ENCODE measurements around the gene INTS6L.

Gene INTS6L

DNA sequence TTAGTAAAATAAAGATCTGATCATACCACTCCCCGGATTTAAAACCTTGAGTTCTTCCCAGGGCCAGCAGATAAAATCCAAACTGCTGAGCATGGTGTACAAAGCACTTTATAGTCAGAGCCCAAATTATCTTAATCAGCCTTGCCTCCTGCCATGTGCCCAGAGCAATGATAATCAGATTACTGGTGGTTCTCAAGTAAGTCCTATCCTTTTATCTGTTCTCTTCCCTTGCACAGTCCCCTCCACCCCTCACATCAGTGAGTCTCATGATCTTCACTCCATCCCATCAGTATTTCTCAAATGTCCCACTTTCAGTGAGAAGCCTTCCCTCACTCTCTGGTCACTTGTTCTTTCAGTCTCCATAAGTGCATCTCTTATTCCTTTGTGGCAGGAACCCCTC lies 22.7 kb downstream of the INTS6L start:
- no peak for TF ChIP-seq GATA3 (IDR thresholded peaks at IDR 0.05; ENCODE audit: low read depth, low read length)
- TF ChIP-seq GATA2 (IDR thresholded peaks at IDR 0.05; ENCODE audit: low read depth, low read length), result no peak

GRCh38 chrX:135543924-135544323 lies 23.5 kb downstream of the INTS6L start:
- TF ChIP-seq GATA2 (IDR thresholded peaks at IDR 0.05; ENCODE audit: low read depth, low read length), result no peak
- no peak for TF ChIP-seq GATA3 (IDR thresholded peaks at IDR 0.05; ENCODE audit: low read depth, low read length)

DNA sequence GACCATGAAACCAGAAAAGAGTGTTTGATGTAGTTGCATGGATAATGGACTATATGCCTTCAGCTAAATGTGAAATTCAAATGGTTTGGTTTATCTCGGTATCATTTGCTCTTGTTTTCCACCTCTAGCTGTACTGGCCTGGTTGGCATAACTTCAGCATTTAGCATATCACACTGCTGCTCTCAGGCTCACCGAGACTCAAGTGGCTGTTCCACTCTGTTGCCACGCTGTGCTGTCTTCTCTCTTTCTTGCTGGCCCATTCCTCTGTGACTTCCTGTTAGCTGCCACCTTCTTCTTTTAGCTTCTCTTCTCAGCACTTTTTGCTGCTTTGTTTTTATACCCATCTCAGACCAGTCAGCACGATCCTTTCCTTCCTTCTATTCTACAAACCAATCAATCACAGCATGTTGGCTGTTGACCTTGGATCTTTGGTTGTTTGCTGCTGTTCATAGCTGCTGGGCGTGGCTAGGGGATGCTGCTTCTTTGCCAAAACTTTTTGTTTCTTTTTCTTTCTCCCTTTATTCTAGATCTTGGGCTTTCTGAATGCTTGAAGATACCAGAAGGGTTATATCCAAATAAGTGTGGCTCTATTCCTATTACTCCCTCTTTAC lies 24.0 kb downstream of the INTS6L start:
- TF ChIP-seq GATA3 (IDR thresholded peaks at IDR 0.05; ENCODE audit: low read depth, low read length) (no peak), GATA2 (IDR thresholded peaks at IDR 0.05; ENCODE audit: low read depth, low read length) (no peak)

GRCh38 chrX:135547767-135548166 lies 27.3 kb downstream of the INTS6L start:
- no peak for TF ChIP-seq GATA3 (IDR thresholded peaks at IDR 0.05; ENCODE audit: low read depth, low read length)
- no peak for TF ChIP-seq GATA2 (IDR thresholded peaks at IDR 0.05; ENCODE audit: low read depth, low read length)

DNA sequence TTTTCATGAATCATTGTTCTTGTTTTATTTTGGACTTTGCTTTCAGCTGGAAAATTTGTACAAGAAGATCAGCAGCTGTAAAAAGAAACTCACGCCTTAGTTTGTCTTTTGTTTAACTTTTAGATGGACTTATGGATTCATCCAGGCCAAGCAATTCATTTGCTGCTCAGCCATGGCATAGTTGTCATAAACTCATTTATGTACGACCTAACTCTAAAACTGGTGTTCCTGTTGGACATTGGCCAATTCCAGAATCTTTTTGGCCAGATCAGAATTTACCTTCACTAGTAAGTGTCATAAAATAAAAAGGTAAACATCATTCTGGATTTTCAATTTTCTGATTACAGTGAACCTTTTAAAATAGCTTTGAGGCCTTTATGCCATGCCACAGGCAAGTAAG lies 29.1 kb downstream of the INTS6L start:
- TF ChIP-seq GATA3 (IDR thresholded peaks at IDR 0.05; ENCODE audit: low read depth, low read length), result no peak
- TF ChIP-seq GATA2 (IDR thresholded peaks at IDR 0.05; ENCODE audit: low read depth, low read length), result no peak

- TF ChIP-seq GATA2 (IDR thresholded peaks at IDR 0.05; ENCODE audit: low read depth, low read length) (no peak), GATA3 (IDR thresholded peaks at IDR 0.05; ENCODE audit: low read depth, low read length) (no peak)
Measured at GRCh38 chrX:135556055-135556454, 35.6 kb downstream of the INTS6L start.

DNA sequence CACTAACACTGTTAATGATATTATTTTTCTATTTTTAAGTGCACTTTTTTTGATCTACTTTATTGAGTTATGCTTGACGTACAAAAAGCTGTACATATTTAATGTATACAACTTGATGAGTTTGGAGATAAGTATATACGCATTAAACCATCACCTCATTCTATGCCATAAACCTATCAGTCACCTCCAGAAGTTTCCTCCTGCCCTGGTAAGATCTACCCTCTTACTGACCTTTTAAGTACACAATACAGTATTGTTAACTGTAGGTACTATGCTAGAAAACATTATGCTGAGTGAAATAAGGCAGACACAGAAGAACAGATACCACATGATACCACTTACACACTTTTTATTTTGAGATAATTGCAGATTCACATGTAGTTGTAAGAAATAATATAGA lies 36.9 kb downstream of the INTS6L start:
- no peak for TF ChIP-seq GATA3 (IDR thresholded peaks at IDR 0.05; ENCODE audit: low read depth, low read length)
- no peak for TF ChIP-seq GATA2 (IDR thresholded peaks at IDR 0.05; ENCODE audit: low read depth, low read length)

DNA sequence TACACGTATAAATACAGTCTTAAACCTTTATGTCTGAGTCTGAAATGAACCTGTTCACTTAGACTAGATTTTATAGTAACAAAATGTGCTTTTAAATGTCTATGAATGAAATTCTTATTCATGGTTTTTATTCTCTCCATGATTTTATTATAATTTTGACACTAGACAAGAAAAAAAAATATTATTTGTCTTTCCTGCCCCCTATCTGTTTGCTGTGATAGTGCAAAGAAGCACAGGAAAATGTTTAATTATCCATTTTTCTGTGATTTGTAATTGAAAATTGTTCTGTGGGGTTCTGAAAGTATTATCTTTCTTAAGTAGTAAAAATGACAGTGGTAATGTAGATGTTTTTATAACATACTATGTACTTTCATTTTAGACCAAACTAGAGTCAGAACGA lies 52.0 kb downstream of the INTS6L start:
- TF ChIP-seq GATA2 (IDR thresholded peaks at IDR 0.05; ENCODE audit: low read depth, low read length), result no peak
- TF ChIP-seq GATA3 (IDR thresholded peaks at IDR 0.05; ENCODE audit: low read depth, low read length), result no peak

DNA sequence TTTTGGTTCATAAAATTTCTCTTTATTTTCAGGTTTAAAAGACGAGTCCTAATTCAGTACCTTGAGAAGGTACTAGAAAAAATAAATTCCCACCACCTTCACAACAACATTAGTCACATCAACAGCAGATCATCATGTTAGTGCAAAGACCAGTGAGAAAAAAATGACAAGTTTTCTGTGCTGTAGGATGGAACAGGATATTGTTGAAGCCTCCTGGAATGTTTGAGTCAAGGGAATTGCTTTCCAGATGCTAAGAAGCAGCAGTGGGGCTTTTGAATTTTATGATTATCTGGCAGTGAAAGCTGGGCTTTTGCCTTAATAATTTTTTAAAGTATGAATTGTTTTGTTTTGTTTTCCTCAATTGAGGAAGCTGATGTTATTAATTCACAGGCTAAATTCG lies 61.0 kb downstream of the INTS6L start:
- TF ChIP-seq GATA2 (IDR thresholded peaks at IDR 0.05; ENCODE audit: low read depth, low read length), result no peak

- no peak for TF ChIP-seq GATA3 (IDR thresholded peaks at IDR 0.05; ENCODE audit: low read depth, low read length)
- no peak for TF ChIP-seq GATA2 (IDR thresholded peaks at IDR 0.05; ENCODE audit: low read depth, low read length)
Measured at GRCh38 chrX:135585153-135585552, 64.7 kb downstream of the INTS6L start.

DNA sequence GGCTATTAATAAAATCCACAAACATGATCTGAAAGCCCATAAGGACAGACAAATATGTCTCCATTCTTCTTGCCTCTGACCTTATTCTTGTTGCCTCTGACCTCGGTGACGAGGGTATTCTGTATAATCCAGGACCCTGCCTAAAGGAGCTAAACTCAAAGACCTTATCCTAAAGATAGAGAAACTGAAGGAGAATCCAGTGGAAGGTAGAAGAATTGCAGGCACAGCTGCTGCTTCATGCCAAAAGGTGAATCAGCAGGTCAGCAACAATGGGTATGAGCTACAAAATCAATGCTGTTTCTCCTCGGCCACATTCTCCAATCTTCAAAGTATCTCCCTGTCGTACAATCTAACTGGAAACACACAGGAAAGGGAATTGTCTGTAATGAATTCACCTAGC lies 71.4 kb downstream of the INTS6L start:
- TF ChIP-seq GATA2 (IDR thresholded peaks at IDR 0.05; ENCODE audit: low read depth, low read length) (no peak), GATA3 (IDR thresholded peaks at IDR 0.05; ENCODE audit: low read depth, low read length) (no peak)

- TF ChIP-seq GATA3 (IDR thresholded peaks at IDR 0.05; ENCODE audit: low read depth, low read length) (no peak), GATA2 (IDR thresholded peaks at IDR 0.05; ENCODE audit: low read depth, low read length) (no peak)
Measured at GRCh38 chrX:135595543-135595942, 75.1 kb downstream of the INTS6L start.

DNA sequence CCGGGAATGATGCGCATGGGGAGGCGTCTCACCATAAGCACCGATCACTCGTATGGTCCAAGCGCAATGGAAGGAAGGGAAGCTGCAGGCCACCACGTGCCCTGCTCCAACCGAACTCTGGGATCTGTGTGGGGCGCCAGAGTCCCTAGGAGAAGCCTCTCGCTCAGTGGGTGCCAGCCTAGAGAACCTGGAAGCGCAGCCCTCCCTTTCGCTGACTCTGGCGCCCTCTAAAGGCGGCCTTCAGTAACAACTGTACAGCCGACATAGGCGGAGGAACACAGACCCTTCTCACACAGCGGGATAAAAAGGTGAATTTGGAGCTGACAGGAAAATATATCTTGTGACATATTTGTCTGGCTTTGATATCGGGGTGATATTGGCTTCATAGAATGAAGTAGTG lies 76.0 kb downstream of the INTS6L start:
- TF ChIP-seq GATA2 (IDR thresholded peaks at IDR 0.05; ENCODE audit: low read depth, low read length), result no peak
- no peak for TF ChIP-seq GATA3 (IDR thresholded peaks at IDR 0.05; ENCODE audit: low read depth, low read length)

DNA sequence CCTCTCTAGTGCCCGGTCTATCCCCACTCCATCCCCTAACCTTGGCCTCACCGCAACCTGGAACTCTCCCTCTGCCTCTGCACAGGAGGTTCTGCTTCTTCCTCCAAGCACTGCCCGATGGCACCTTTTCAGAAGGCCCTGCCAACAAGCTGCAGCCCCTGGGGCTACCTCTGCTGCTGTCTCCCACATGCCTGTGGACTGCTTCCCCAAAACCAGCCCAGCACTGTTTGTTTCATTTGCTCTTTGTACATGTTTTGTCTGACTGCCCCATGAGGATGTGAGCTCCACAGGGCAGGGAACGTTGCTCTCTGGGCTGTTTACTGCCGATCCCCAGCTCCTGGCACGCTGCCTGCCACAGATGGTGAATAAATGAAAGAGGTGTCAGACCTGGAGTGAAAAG lies 85.4 kb downstream of the INTS6L start:
- TF ChIP-seq GATA2 (IDR thresholded peaks at IDR 0.05; ENCODE audit: low read depth, low read length), result no peak
- TF ChIP-seq GATA3 (IDR thresholded peaks at IDR 0.05; ENCODE audit: low read depth, low read length), result no peak

- no peak for TF ChIP-seq GATA3 (IDR thresholded peaks at IDR 0.05; ENCODE audit: low read depth, low read length)
- no peak for TF ChIP-seq GATA2 (IDR thresholded peaks at IDR 0.05; ENCODE audit: low read depth, low read length)
Measured at GRCh38 chrX:135625995-135626394, 105.5 kb downstream of the INTS6L start.

DNA sequence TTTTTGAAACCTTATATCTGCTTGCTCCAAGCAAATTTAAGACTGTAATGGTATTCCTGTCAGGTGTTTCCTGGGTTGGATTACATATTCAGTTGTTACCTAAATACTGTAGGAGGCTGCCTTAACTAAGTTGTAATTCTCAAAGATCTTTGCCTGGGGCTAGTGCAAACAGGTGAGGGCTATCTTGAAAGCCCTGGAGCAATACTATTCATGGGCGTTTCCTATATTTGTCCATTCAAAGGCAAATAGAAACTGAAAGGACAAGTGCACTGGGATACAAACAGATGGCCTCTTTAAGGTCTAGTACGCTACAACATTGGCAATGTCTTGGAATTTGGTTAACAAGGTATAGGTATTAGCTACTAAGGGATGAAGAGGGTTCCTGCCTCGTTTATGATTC lies 108.9 kb downstream of the INTS6L start:
- TF ChIP-seq GATA3 (IDR thresholded peaks at IDR 0.05; ENCODE audit: low read depth, low read length) (no peak), GATA2 (IDR thresholded peaks at IDR 0.05; ENCODE audit: low read depth, low read length) (no peak)

All from SH-SY5Y (cell line).